ENCODE data around the gene CHD6.

CHD6 gene

GRCh38 chr20:41390889-41391288 is 227.3 kb downstream of the CHD6 start:
- no peak for DNase-seq

DNA sequence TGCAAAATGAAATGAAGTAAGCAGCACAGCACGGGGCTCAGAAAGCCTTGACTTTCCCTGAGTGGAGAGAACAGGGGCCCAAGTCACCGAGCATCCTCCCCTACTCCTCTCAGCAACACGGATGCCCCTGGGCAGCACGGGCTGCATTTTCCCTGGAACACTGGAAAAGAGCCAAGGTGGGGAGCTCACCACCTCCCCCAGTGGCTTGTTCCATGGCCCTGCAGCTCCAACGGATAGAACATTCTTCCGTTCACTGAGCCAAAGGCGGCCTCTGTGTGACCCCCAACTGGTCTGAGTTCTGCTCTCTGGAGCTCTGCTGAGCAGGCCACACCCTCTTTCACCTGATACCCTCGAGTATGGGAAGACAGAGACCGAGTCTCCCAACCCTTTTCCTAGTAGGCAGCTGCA is 230.7 kb downstream of the CHD6 start:
- no peak for DNase-seq

DNA sequence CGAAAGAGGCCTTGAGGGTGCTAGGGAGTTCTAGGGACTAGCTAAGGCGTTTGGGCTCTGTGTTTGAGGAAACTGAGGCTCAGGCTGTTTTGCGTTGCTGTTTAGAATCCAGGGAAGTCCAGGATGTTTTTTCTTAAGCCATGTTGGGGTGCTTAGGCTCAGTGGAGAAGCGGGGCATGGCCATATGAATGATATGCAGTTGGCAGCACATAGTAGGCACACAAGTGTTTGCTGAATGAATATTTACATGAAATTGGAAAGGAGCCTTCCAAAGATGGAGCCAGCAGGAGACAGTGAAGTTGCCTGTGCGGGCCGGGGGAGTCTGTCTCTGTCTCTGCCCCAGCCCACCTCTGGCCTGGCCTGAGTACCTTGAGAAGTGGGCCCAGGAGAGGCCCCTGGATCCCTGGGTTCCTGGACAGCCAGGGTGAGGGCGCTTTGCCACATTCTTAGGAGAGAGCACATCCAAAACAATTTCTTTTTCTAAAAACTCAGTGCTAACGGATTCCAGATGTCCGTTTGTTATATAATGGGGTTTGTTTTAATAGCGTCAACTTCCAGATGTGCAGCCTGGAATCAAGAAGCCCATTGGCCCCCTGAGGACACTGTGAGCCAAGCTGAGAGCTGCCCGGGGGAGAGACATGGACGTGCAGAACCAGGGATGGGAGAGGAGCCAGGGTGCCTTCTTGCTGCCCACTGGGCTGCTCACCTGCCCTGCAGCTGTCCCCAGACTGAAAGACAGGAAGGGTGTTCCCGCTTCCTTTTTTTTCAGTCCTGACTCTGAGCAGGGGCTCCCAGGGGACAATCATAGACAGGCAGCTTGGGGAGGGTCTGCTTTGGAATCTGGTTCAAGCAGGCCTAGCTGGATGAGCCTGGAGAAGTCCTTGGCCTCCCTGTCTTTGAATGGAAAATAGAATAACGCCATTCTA is 231.4 kb downstream of the CHD6 start:
- no peak for DNase-seq

DNA sequence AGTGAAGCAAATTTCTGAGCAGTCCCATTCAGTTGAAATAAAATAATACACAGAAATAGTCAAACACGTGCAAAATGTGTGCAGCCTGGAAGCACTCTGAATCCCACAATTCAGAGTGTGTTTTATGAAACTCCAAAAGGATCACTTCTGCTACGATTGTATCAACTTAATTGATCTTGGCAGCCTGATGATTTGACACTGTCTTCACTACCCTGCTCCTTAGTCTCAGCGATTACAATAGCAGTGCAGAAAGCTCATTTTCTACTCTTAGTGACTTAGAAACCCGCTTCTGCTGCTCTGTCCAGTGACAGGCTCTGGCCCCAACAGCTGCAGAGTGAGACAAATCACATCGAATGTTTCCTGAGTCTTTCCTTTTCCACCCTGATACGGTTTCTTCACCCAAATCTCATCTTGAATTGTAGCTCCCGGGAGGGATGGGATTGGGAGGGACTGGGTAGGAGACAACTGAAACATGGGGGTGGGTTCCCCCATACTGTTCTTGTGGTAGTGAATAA is 235.3 kb downstream of the CHD6 start:
- DNase-seq = no peak

- DNase-seq = no peak
These were observed 237.5 kb downstream of the CHD6 start for GRCh38 chr20:41380551-41381193.

- no peak for DNase-seq
These were observed 238.6 kb downstream of the CHD6 start for GRCh38 chr20:41379551-41379950.

DNA sequence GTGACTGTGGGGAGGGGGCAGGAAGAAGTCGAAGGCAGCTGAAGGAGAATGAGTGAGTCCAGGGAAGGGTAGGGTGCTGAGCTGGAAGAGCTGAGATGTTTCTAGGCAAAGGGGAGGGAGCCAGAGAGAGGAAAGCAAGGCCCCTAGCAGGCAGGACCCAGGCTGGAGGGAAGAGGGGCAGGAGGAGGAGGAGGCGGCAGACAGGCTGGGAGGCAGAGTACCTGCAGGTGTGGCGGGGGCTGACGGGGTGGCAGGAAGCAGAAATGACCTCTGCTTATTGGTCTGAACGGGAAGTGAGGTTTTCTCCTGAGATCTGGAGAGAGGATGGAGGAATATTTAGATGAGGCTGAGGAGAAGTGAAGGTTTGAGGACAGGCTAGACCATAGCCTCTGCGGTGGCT is 240.9 kb downstream of the CHD6 start:
- DNase-seq = no peak

- no peak for DNase-seq
These were observed 241.8 kb downstream of the CHD6 start for GRCh38 chr20:41376349-41376748.

DNA sequence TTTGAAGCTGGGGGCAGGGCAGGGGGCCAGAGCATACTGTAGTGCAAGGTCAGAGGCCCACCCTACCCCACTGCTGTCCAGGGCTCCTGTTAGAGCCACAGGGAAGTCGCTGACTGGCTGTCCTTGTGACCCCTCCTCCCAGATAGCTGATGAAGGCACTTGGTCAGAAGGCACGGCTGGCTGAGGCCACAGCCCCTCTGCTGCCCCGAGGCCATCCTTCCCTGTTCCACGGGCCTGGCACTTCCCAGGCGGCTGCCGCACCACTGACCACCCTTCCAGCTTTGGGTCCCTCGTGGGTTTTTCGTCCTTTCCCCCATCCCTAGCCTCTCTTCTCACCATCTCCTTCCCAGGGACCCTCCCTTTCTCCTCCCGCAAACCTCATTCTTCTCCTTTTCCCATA is 242.3 kb downstream of the CHD6 start:
- no peak for DNase-seq

DNA sequence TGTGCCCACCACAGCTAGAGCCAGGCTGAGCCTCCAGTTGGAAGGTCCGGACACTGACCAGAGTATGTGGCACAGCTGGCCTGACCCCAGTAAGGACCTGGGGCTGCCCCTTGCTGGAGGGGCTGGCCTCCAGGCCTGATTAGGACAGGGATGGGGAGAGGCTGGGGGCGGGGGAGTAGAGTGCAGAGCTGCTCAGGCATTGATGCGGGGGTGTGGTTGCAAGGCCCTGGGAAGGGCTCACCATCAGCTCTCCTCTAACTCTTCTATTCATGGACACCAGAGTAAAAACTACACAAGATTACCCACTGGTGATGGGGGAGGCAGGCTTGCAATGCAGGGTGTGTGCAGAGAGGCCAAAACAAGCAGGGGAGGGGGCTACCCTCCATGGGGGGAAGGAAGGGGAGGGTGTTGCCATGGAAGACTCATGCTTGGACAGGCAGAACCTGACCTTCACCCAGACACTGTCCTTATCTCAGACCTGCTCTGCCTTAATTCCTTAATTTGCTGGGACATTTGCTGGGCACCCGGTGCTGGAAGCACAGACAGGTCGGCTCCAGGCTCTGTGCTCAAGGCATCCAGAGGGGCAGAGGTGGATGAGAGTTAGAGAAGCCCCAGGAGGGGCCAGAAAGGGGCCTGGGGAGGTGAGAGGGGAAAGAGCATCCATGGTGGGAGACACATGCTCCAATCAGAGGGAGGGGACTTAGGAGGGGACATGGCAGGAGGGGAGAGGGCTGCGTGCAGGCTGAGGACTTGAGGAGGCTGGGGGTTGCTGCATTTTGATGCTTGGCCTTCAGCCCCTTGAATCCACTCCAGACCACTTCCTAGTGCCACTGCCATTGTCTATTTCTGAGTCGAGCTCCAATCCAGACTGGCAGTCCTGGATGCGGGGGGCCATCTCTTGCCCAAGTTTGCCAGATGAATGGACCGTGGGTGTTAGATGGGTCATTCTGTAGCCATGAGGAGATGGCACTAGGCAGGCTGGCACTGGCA is 244.0 kb downstream of the CHD6 start:
- DNase-seq = no peak

GRCh38 chr20:41373251-41373783 is 244.9 kb downstream of the CHD6 start:
- no peak for DNase-seq

DNA sequence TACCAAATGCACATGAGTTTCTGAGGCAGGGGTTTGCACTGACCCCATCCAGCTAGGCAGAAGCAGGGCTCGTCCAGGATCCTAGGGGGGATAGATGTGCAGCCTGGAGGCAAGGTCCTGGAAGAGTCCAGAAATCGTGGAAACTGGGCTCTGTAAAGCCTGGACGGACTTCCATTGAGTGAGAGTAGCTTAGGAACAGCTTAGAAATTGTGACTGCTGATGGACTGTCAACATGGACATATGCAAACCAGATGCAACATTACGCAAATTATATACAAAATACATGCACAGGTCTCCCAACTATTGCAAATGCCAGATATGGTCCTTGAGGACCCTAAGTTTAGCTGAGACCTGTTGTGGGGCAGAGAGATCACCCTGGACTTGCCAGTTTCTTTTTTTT is 246.8 kb downstream of the CHD6 start:
- no peak for DNase-seq

DNA sequence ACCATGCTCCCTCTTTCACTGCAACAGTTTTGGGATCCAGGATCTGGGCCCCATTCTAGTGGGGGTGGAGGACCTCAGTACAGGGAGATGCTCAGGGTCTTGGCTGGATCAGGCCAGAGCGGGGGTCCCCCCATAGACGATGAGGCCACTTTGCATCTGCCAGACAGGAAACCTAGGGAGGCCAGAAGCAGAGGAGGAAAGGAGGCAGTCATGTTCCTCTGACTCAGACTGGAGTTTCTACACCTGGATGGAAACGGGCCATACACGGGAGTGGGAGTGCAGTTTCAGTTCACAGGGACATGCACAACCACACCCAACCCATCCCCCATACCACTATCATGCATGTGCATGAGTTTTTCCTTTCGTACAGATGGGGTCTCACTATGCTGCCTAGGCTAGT is 248.0 kb downstream of the CHD6 start:
- DNase-seq = no peak

DNA sequence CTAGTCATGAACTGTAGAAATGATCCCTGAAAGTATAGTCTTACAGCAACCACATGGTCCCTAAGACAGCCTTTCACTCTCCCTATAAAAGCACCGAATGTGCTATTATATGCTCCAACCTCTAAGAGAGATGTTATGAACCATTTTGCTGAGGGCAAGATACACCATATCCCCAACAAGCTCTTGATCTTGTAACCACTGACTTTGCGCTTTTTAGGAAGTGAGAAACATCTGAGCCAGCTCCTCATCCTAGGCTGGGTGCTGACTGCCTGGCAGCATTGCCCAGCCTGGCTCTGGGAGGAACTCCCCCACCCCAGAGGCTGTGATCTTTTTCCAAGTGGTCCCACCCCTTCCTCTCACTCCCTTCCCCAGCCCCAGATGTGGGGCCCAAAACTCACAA is 248.5 kb downstream of the CHD6 start:
- no peak for DNase-seq

- DNase-seq = no peak
These were observed 250.2 kb downstream of the CHD6 start for GRCh38 chr20:41367956-41368355.

GRCh38 chr20:41367393-41367695 is 250.8 kb downstream of the CHD6 start:
- no peak for DNase-seq

DNA sequence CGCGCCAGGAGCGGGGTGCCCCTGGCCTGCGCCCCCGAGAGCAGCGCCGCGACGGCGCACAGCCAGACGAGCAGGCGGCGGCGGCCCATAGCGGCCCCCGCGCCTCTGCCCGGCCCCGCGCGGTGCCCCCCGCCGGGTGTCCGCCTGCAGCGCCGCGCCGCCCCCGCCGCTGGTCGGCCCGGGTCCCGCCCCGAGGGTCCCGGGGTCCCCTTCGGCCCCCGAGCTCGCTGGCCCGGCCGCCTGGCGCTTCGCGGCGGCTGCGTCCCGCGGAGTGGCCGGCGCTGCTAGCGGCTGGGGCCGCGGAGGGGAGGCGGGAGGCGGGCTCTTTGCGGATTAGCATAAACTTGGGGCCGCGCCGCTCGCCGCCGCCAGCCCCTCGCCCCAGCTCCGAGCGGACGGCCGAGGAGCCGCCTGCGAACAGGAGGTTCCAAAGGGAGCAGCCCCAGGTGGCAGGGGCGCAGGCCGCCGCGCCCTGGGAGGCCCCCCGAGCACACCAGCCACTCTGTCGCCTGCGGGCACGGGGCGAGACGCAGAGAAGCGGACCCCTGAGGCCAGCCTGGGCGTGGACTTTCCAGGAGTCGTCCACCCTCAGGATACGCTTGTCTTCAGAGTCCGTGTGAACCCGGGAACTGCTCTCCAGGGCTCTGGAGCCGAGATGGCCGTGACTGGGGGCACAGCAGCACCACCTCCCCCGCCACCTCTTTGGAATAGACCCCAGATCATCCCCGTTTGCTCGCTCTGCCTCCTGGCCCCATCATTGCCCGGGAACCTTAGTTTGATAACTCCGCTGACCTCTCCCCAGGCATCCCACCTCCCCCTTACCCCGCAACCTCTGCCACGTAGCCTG is 251.4 kb downstream of the CHD6 start, which contains the start of gene EMILIN3:
EMILIN3 (minus strand) TSS at position 273 of the 847 bp plus-strand sequence; CDS start at position 89, 184 bp downstream.
- no peak for DNase-seq

DNA sequence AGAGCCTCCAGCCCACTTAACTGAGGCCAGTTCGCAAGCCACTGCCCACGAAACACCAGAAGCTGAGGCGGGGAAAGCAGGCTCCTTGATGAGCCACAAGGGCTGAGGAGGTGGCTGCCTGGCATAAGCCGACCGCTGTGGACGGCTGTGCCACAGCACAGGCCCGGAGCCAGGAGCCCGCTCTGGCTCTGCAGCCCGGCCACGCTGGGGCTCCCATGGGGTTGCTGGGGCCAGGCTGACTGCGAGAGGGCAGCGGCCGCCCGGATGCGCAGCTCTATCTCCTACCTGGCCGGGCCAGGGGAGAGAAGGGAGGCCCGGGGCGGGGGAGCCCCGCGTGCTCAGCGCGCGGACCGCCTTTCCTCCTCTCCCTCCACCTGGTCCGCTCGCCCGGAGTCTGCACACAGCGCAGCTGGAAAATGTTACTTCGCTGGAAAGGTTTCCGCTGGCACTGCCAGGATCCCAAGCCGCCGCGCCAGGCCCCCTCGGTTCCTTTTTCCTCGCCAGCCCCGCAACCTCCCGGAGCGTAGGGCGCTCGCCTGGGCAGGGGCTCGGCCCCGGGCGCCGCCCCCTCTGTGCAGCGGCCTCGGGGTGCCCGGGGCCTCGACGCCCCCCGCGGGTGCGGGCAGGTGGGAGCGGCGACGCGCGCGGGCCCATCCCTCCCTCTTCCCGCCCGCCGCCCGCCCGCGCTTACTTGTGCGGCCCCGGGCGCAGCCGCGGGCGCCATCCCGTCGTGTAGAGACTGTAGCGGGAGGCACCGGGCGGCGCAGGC is 252.2 kb downstream of the CHD6 start:
- no peak for DNase-seq

GRCh38 chr20:41364967-41365765 is 253.0 kb downstream of the CHD6 start:
- no peak for DNase-seq

DNA sequence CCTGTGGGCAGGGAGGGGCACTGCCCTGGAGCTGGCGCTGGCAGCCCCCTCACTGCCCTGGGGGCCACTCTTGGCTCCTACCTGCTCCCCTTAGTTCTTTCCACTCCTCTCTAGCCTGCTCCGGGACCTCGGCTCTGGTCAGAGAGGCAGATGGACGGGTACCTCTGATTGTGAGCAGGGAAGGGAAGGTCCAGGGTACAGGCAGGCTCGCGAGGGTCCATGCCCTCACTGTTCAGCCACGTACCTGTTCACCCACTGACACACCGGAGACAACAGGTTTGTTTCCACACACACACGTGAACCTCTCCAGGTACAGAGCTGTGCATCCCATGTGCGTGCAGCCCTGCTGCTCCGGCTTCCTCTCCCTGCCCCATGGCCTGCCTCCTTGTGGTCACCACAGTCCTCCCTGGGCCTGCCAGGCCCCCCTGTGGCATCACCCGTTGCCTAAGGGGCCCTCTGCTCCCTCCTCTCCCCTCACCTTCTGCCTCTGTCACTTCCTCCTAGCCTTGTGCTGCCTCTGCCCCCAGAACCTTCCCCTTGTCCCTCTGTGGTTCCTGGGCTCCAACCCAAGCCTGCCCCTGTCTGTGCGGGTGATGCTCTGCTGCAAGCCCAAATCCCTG is 253.8 kb downstream of the CHD6 start:
- DNase-seq = no peak
